ENCODE data around the gene SH3BP5. TPM values are rescaled to one million over a fixed set of nuclear protein-coding genes. Genes with fewer than 3 reads are reported as not detected.

SH3BP5 gene
- total RNA-seq, 1 donor from 2014 or later, result 104 TPM

GRCh38 chr3:15261274-15261673 is 71.1 kb downstream of the SH3BP5 start:
- intact Hi-C loops (cut with micrococcal nuclease), result no loop called here

DNA sequence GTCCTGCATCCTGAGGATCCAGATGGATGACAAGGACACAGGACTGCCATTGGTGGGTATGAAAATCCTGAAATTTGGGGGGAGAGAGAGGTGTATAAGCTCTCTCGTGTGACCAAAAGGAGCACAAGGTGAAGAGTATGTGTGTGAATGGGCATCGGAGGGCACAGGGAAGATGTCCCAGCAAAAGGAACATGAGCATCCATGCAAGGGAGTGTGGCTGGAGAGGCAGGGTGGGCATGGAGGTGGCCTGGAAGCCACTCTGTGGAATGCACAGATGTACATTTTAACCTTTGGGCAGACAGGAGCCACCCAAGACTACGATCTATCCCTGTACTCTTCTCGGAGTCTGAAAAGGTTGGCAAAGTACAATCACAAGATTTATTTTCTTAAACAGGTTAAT is 71.9 kb downstream of the SH3BP5 start:
- intact Hi-C loops (cut with micrococcal nuclease), result no loop called here

GRCh38 chr3:15258720-15259119 is 73.7 kb downstream of the SH3BP5 start:
- intact Hi-C loops (cut with micrococcal nuclease), result no loop called here

DNA sequence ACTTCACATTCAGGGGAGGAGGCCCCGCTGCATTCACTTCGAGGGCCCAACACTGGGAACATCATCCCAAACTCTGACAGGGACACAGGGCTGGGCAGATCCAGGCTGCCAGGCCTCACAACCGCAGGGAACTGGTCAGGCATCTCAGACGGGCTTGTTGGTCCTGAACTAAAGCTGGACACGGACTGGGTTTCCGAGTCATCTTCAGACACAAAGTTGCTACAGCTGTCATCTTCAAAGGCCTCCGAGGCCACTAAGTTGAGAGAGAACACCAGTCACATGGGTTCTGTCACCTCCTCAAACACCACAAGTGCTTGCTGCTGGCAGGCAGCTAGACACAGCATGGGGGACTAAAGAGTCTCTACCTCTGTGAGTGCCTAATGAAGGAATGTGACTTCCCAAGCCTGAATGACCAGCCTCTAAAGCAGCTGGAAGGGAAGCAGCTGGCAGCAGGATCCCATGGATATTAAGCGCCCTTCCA is 75.5 kb downstream of the SH3BP5 start:
- intact Hi-C loops (cut with micrococcal nuclease), result no loop called here

DNA sequence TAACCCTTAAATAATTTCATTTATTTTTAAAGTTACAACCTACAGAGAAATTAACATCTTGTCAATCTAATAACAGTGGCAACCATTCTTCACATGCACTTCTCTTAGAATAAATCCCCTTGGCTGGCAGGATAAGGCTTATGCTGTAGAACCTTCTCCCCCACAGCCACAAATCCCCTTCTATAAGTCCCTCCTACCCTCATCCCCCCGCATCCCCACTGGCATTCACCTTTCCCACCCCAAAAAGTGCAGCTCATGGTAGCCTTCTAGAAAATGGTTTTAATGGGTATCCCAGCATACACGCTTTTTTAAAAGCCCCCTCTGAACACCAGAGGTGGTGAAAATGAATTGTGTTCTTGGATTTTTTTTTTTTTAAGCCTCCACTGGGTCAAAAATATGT is 77.2 kb downstream of the SH3BP5 start:
- intact Hi-C loops (cut with micrococcal nuclease), result no loop called here

GRCh38 chr3:15253023-15253697 is 79.2 kb downstream of the SH3BP5 start:
- intact Hi-C loops (cut with micrococcal nuclease), result no loop called here

GRCh38 chr3:15246186-15246585 is 86.2 kb downstream of the SH3BP5 start:
- intact Hi-C loops (cut with micrococcal nuclease), result no loop called here

DNA sequence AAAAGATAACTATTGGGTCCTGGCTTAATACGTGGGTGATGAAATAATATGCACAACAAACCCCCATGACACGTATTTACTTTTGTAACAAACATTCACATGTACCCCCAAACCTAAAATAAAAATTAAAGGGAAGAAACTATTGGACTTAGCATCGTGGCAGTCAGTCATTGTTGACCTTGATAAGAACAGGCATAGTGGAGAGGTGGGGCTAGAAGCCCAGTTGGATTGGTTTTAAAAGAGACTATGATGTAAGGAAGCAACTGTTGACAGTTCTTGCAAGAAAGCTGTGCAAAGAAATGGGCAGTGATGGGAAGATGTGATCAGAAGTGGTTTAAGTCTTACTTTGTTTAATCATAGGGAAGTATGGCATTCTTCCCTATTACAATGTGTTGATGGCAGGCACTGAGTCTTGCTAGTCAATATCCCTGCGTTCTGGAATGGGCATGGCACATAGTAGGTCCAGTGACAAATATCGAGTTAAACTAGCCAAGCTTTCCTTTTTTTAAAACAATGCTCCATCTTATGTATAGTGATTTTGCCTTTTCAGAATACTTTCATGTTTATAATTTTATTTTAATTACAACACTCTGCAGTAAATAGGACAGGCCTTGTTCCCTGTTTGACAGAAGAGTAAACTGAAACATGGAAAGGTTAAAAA is 88.4 kb downstream of the SH3BP5 start:
- intact Hi-C loops (cut with micrococcal nuclease), result loop anchor here (5.0 kb wide), 1 partner anchor 137 kb away; no protein-coding TSS in a partner anchor

- intact Hi-C loops (cut with micrococcal nuclease), result loop anchor here (1.0 to 5.0 kb wide), 5 partner anchors 39 to 316 kb away; no protein-coding TSS in a partner anchor
Measured at GRCh38 chr3:15241341-15241740, 91.0 kb downstream of the SH3BP5 start.

- intact Hi-C loops (cut with micrococcal nuclease), result no loop called here
Measured at GRCh38 chr3:15229262-15229661, 103.1 kb downstream of the SH3BP5 start.

DNA sequence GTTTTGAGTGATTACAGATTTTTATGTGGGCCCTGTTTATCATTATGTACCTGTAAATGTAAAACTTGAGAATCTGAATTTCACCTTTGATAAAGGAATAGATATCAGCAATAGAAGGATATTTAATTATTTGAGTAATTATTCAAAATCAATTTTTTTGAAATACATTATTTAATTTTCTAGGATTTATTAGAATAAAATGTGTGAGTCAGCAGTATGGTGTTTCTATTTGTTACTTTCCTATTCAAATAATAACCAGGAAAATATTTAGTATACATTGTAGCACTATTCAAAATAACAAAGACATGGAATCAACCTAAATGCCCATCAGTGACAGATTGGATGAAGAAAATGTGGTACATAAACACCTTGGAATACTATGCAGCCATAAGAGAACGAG is 104.2 kb downstream of the SH3BP5 start:
- intact Hi-C loops (cut with micrococcal nuclease), result no loop called here

GRCh38 chr3:15223685-15224572 is 108.5 kb downstream of the SH3BP5 start:
- intact Hi-C loops (cut with micrococcal nuclease), result no loop called here

- intact Hi-C loops (cut with micrococcal nuclease), result no loop called here
Measured at GRCh38 chr3:15221574-15222217, 110.7 kb downstream of the SH3BP5 start.

DNA sequence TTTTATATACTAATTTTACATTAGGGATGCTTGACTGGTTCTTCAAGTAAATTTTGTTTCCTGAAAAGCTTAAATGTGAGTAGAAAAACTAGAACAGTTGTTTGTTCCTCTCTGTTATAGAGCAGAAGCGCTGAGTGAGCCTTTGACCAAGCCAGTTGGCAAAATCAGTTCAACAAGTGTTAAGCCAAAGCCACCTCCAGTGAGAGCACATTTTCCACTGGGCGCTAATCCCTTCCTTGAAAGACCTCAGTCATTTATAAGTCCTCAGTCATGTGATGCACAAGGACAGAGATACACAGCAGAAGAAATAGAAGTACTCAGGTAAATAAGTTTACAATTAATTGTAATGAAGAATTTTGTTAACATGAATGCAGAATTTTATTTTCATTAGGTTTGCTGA is 111.7 kb downstream of the SH3BP5 start:
- intact Hi-C loops (cut with micrococcal nuclease), result no loop called here

DNA sequence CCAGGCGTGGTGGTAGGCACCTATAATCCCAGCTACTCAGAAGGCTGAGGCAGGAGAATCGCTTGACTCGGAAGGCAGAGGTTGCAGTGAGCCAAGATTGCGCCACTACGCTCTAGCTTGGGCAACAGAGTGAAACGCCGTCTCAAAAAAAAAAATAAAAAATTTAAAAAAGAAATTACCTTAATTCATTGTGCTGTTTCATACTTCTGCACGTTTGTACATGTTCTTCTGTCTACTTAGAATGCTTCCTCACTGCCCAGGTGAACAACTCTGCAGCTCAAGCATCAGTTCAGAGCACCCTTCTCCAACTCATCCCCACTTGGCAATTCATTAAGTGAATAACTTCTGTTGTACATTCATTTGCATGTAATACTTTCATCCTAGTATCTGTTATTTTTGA is 112.3 kb downstream of the SH3BP5 start:
- intact Hi-C loops (cut with micrococcal nuclease), result no loop called here

GRCh38 chr3:15218689-15219088 is 113.7 kb downstream of the SH3BP5 start:
- intact Hi-C loops (cut with micrococcal nuclease), result no loop called here

DNA sequence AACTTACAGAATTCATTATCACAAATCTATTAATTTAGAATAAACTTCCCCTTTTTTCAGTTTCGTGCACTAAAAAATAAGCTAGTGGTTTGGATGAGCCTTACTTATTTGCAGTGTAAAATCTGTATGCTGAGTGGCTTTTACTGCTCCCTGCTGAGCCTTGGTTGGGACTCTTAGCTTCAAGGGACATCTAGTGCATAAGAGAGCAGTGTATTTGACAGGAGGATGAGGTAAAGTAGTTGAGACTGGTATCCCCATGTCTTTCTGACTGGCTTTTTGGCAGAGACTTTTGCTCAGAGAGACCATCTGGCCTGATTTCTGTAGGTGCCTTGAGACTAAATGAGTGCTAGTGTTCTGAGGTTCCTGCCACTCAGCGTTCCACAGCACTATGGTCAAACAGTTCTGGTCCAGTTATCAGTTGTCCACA is 114.5 kb downstream of the SH3BP5 start:
- intact Hi-C loops (cut with micrococcal nuclease), result no loop called here

DNA sequence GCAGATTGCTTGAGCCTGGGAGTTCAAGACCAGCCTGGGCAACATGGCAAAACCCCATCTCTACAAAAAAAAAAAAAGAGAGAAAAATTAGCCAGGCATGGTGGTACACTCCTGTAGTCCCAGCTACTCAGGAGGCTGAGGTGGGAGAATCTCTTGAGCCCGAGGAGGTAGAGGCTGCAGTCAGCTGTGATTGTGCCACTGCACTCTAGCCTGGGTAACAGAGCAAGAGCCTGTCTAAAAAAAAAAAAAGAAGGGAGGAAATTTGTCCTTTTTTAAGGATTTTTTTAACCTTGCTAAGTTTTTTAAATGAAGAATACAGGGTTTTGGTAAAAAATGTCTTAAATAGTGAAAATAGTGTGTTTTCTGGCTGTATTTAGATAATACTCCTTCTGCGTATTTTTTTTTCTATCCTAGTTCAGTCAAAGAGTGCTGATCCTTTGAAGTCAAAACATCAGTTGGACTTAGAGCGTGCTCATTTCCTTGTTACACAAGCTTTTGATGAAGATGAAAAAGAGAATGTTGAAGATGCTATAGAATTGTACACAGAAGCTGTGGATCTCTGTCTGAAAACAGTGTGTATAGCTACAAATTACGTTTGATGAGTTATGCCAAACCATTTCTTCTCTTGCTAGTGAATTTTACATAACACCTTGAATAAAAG is 115.2 kb downstream of the SH3BP5 start:
- intact Hi-C loops (cut with micrococcal nuclease), result no loop called here

DNA sequence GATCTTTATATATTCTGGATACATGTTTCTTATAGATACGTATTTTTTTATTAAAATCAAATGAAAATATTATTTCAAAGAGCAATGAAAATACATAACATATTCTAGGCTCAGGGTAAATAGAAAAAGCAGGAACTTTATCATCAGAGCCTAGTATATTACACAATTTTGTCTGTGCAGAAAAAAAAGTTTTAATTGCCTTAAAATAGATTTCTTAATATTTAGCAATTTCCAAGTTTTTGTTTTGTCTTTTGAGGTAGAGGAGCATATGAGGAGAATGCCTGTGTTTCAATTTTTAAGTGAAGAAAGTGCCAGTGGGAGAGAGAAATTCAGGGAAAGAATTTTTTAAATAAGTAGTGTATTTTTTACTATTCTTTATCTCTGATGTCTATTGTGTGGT is 115.9 kb downstream of the SH3BP5 start:
- intact Hi-C loops (cut with micrococcal nuclease), result no loop called here

- intact Hi-C loops (cut with micrococcal nuclease), result no loop called here
Measured at GRCh38 chr3:15215996-15216395, 116.4 kb downstream of the SH3BP5 start.

DNA sequence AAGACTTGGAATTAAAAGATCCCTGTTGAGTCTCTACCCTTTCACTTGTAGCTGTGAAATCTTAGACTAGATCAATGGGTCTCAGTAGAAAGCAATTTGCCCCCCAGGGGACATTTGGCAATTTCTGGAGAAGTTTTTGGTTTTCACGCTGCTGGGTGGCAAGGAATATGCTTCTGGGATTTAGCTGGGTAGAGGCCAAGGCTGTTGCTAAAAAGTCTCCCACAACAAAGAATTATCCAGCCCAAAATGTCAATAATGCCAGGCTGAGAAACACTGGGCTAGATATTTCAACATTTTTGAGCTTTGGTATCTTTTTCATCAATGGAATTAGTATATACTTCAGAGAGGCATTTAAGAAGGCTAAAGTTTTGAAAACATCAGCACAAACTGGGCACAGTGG is 117.6 kb downstream of the SH3BP5 start:
- intact Hi-C loops (cut with micrococcal nuclease), result no loop called here
